ENCODE data around the gene GPR3.

The GPR3 gene

GRCh38 chr1:27410709-27411108 is 18.3 kb downstream of the GPR3 start:
- no peak overlapping the region for H3K27ac ChIP-seq
- DNase-seq (ENCODE audit: low spot score), result no peak
- H3K4me3 ChIP-seq, result no peak overlapping the region
- TF ChIP-seq CTCF (IDR thresholded peaks at IDR 0.05), result no peak

- DNase-seq (ENCODE audit: low spot score), result no peak
- Histone ChIP-seq H3K4me3 (no peak overlapping the region), H3K27ac (no peak overlapping the region)
- TF ChIP-seq CTCF (IDR thresholded peaks at IDR 0.05), result no peak
These were observed 20.1 kb downstream of the GPR3 start for GRCh38 chr1:27412502-27412901.

GRCh38 chr1:27413004-27413403 is 20.6 kb downstream of the GPR3 start:
- TF ChIP-seq CTCF (IDR thresholded peaks at IDR 0.05), result no peak
- no peak overlapping the region for H3K4me3 ChIP-seq
- no peak overlapping the region for H3K27ac ChIP-seq
- no peak for DNase-seq (ENCODE audit: low spot score)

DNA sequence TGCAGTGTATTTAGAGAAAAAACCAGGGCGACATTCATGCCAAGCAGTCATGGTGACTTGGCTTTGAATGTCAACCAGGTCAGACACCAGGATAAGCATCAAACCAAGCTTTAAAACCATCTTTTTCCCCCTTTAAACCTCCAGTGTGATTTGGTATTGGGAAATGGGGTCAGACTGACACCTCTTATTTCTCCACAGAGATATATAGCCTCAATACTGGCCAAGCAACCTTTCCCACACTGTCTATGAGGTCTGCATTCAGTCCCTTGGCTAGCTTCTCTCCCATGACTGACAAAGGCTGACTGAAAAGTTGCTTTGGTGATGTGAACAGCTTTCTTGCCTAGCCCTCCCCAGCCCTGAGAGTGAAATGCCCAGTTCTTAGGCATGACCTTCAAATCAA is 21.7 kb downstream of the GPR3 start:
- no peak for TF ChIP-seq CTCF (IDR thresholded peaks at IDR 0.05)
- Histone ChIP-seq H3K4me3 (no peak overlapping the region), H3K27ac (no peak overlapping the region)
- no peak for DNase-seq (ENCODE audit: low spot score)

DNA sequence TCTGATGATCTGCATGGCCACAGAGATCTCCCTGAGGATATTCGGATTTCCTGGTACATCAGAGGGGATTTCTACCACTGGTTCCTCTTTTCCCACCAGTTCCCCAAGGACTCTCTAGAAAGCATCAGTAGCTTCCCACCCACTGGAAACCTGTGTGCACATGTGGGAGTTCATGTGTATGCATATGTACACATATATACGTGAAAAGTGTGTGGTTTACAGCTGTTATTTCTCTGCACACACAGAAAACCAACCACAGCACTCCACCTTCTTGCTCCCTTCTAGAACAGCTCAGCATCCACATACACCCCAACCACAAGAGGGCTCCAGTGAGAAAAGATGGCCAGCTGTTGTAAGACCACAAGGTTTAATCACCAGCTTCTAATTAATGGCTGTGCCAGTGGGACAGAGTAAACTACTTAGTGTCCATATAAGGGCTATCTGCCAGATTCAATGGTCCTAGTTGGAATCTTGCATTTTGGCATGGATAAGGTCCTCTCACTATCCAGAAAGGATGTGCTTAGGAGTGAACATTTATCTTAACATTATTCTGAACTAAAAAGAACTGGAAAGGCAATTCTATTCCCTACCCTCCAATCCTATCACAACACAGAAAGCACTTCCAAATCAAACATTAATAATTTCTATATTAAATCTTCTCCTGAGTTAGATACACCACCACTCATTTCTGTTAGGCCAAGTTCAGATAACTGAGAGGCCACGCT is 24.1 kb downstream of the GPR3 start:
- no peak overlapping the region for H3K4me3 ChIP-seq
- H3K27ac ChIP-seq, result peak overlapping the region in 1 of 2 donors; percentile 21
- no peak for DNase-seq (ENCODE audit: low spot score)
- peak; percentile 22 for TF ChIP-seq CTCF (IDR thresholded peaks at IDR 0.05)

- TF ChIP-seq CTCF (IDR thresholded peaks at IDR 0.05), result no peak
- Histone ChIP-seq H3K4me3 (no peak overlapping the region), H3K27ac (peak overlapping the region; percentile 71 to 85)
- DNase-seq (ENCODE audit: low spot score), result no peak
These were observed 25.3 kb downstream of the GPR3 start for GRCh38 chr1:27417713-27418112.
